HCT116 (cell line): ENCODE data around the gene TXLNB. TPM values are rescaled to one million over a fixed set of nuclear protein-coding genes. Genes with fewer than 3 reads are reported as not detected.

Experiments used
- ATAC-seq: fragments of 200-7000 bp; cut with Tn5 transposase; 2 replicates; pipeline ENCODE4 v1.9.1; 2020; ENCODE audit warnings: mild to moderate bottlenecking, moderate library complexity
- BruUV-seq: library from RNA; stranded (reverse); fragments of 400-500 nt; replicated peaks from 2 replicates; lab custom pipeline; 2021; lab: Mats Ljungman, UMichigan
- CTCF ChIA-PET: fragments of 300-600 bp; sonication (Branson Sonifier 250); formaldehyde crosslinking; loops from one replicate; lab custom pipeline; 2021; ENCODE audit warnings: antibody characterized with exemption; lab: Charles Lee
- POLR2A ChIA-PET: fragments of 300-600, 350-600 bp; sonication (Branson Sonifier 250); formaldehyde crosslinking; loops from one replicate; lab custom pipeline; 2021; ENCODE audit warnings: antibody characterized with exemption; lab: Charles Lee
- RAD21 ChIA-PET, 2 experiments: fragments of 300-600 bp; sonication (Branson Sonifier 250); formaldehyde crosslinking; loops; one replicate each; lab custom pipeline; 2023; ENCODE audit warnings: low total read pairs in 2 of 2; ENCODE audit not compliant: uncharacterized antibody in 2 of 2, unreplicated experiment in 2 of 2, low non-redundant PET in 1 of 2; lab: Charles Lee
- DNase-seq: peaks from one replicate; pipeline ENCODE4 v3.0.0-alpha.2; 2010; ENCODE audit warnings: low read depth, low spot score
- H2AFZ ChIP-seq: fragments of 200-600 bp; shearing (Covaris generic), sonication (generic); 2 replicates; pipeline ENCODE4 v1.6.1; 2017; ENCODE audit warnings: low read depth, mixed run types, mixed read lengths, antibody characterized with exemption, low read length; ENCODE audit not compliant: poor library complexity, severe bottlenecking
- H3K27ac ChIP-seq: 2 replicates; pipeline ENCODE4 v1.5.1; 2012; ENCODE audit warnings: low read depth, low read length
- H3K27me3 ChIP-seq: fragments of 200-600 bp; sonication (generic); 2 replicates; pipeline ENCODE4 v1.6.1; 2016; ENCODE audit warnings: mixed run types, low read length, mixed read lengths; ENCODE audit not compliant: insufficient read depth
- H3K36me3 ChIP-seq, 2 experiments: fragments of 200-500 bp in 1 of 2; fragments of 200-600 bp in 1 of 2; sonication (Bioruptor generic) in 1 of 2; sonication (generic) in 1 of 2; 2 replicates each; pipeline versions ENCODE4 v1.5.1 to v1.6.1; 2014 to 2016; ENCODE audit warnings: low read length in 2 of 2, inconsistent platforms in 1 of 2, mixed read lengths in 1 of 2, mixed run types in 1 of 2; ENCODE audit not compliant: insufficient read depth in 2 of 2, control insufficient read depth in 1 of 2
- H3K4me1 ChIP-seq, 2 experiments: fragments of 200-600 bp in 1 of 2; sonication (generic) in 1 of 2; 2 replicates each; pipeline versions ENCODE4 v1.5.1 to v1.6.1; 2012 to 2017; ENCODE audit warnings: low read length in 2 of 2, inconsistent platforms in 1 of 2, mild to moderate bottlenecking in 1 of 2, mixed read lengths in 1 of 2, mixed run types in 1 of 2, moderate library complexity in 1 of 2; ENCODE audit not compliant: insufficient read depth in 2 of 2, control insufficient read depth in 1 of 2
- H3K4me2 ChIP-seq: fragments of 200-600 bp; sonication (generic); 2 replicates; pipeline ENCODE4 v1.6.1; 2017; ENCODE audit warnings: mixed run types, low read length, mixed read lengths
- H3K4me3 ChIP-seq, 2 experiments: fragments of 200-600 bp in 1 of 2; sonication (generic) in 1 of 2; replicated peaks in 1 of 2; 2 replicates each; pipeline ENCODE4 v1.5.1; 2011 to 2016; ENCODE audit warnings: low read length in 2 of 2, control low read depth in 1 of 2, low read depth in 1 of 2, mild to moderate bottlenecking in 1 of 2, mixed read lengths in 1 of 2, mixed run types in 1 of 2
- H3K79me2 ChIP-seq: fragments of 200-600 bp; sonication (generic); 2 replicates; pipeline ENCODE4 v1.6.1; 2017; ENCODE audit warnings: mild to moderate bottlenecking, mixed run types, low read length, moderate library complexity, mixed read lengths; ENCODE audit not compliant: insufficient read depth
- H3K9ac ChIP-seq: fragments of 200-600 bp; sonication (generic); 2 replicates; pipeline ENCODE4 v1.6.1; 2016; ENCODE audit warnings: low read length, mixed read lengths
- H3K9me2 ChIP-seq: fragments of 200-600 bp; sonication (generic), shearing (Covaris generic); 2 replicates; pipeline ENCODE4 v1.6.1; 2017; ENCODE audit warnings: mixed run types, mild to moderate bottlenecking, moderate library complexity; ENCODE audit not compliant: insufficient read depth
- H3K9me3 ChIP-seq, 2 experiments: fragments of 200-500 bp in 1 of 2; fragments of 200-600 bp in 1 of 2; sonication (Bioruptor generic) in 1 of 2; sonication (generic) in 1 of 2; 2 replicates each; pipeline ENCODE4 v1.6.1; 2014 to 2017; ENCODE audit warnings: low read length in 2 of 2, mixed read lengths in 2 of 2, inconsistent platforms in 1 of 2, low read depth in 1 of 2, mild to moderate bottlenecking in 1 of 2, mixed run types in 1 of 2, moderate library complexity in 1 of 2; ENCODE audit not compliant: control insufficient read depth in 1 of 2, insufficient read depth in 1 of 2
- H4K20me1 ChIP-seq: fragments of 200-600 bp; sonication (generic), shearing (Covaris generic); 2 replicates; pipeline ENCODE4 v1.6.1; 2017; ENCODE audit warnings: mixed run types, mild to moderate bottlenecking, moderate library complexity; ENCODE audit not compliant: insufficient read depth
- CEBPB ChIP-seq: IDR thresholded peaks from 2 replicates; pipeline ENCODE4 v1.6.1; 2012; ENCODE audit warnings: low read depth
- EGR1 ChIP-seq: IDR thresholded peaks from 2 replicates; pipeline ENCODE4 v1.6.1; 2012; ENCODE audit warnings: low read depth
- ELF1 ChIP-seq: IDR thresholded peaks from 2 replicates; pipeline ENCODE4 v1.6.1; 2012; ENCODE audit warnings: low read depth, borderline replicate concordance
- EZH2 ChIP-seq: fragments of 200-600 bp; sonication (generic); IDR thresholded peaks from 2 replicates; pipeline ENCODE4 v1.6.1; 2017; ENCODE audit warnings: antibody characterized with exemption, mixed run types
- EZH2phosphoT487 ChIP-seq: fragments of 200-600 bp; IDR thresholded peaks from 2 replicates; pipeline ENCODE4 v1.6.1; 2018; ENCODE audit warnings: antibody characterized with exemption, borderline replicate concordance
- FOSL1 ChIP-seq: IDR thresholded peaks from 2 replicates; pipeline ENCODE4 v1.6.1; 2012; ENCODE audit warnings: low read depth
- JUND ChIP-seq: IDR thresholded peaks from 2 replicates; pipeline ENCODE4 v1.6.1; 2012
- POLR2A ChIP-seq: IDR thresholded peaks from 2 replicates; pipeline ENCODE4 v1.7.0; 2011; ENCODE audit warnings: borderline replicate concordance; ENCODE audit not compliant: insufficient read depth, insufficient read length; ENCODE audit errors: extremely low read depth
- RAD21 ChIP-seq: IDR thresholded peaks from 2 replicates; pipeline ENCODE4 v1.6.1; 2012; ENCODE audit warnings: low read depth, mild to moderate bottlenecking
- REST ChIP-seq: IDR thresholded peaks from 2 replicates; pipeline ENCODE4 v1.6.1; 2012; ENCODE audit warnings: low read depth
- SIN3A ChIP-seq: IDR thresholded peaks from 2 replicates; pipeline ENCODE4 v1.6.1; 2012; ENCODE audit warnings: low read depth
- YY1 ChIP-seq: IDR thresholded peaks from 2 replicates; pipeline ENCODE4 v1.6.1; 2011; ENCODE audit warnings: low read length, low read depth, moderate library complexity, mild to moderate bottlenecking; ENCODE audit not compliant: insufficient replicate concordance; ENCODE audit errors: extremely low read depth
- ZBTB33 ChIP-seq: IDR thresholded peaks from 2 replicates; pipeline ENCODE4 v1.6.1; 2011; ENCODE audit warnings: mild to moderate bottlenecking, low read length, moderate library complexity; ENCODE audit not compliant: insufficient replicate concordance; ENCODE audit errors: extremely low read depth
- ZFX ChIP-seq: fragments of 450-650 bp; IDR thresholded peaks from 2 replicates; pipeline ENCODE4 v1.6.1; 2017
- ZNF274 ChIP-seq: fragments of 200-500 bp; sonication (Bioruptor generic); IDR thresholded peaks from 2 replicates; pipeline ENCODE4 v1.6.1; 2014; ENCODE audit warnings: mild to moderate bottlenecking, low read depth, low read length, inconsistent platforms
- intact Hi-C: fragments of 100-400 bp; cut with micrococcal nuclease; formaldehyde crosslinking; loops from 2 replicates; pipeline ENCODE4 v1.10.0; 2022
- total RNA-seq: library from RNA; stranded (reverse); gene quantifications from one replicate; pipeline ENCODE4 v1.2.1, GENCODE V29; 2021; ENCODE audit not compliant: unreplicated experiment
- TF ChIP-seq, protein P1 (sequence below), 3 experiments: fragments of 200-600 bp in 1 of 3; sonication (generic) in 1 of 3; IDR thresholded peaks in 2 of 3; conservative IDR thresholded peaks in 1 of 3; 2 replicates each; pipeline ENCODE4 v1.5.1; 2012 to 2017; ENCODE audit warnings: low read depth in 2 of 3, low read length in 2 of 3, antibody characterized with exemption in 1 of 3, borderline replicate concordance in 1 of 3, control low read depth in 1 of 3, mild to moderate bottlenecking in 1 of 3, mixed read lengths in 1 of 3, mixed run types in 1 of 3, moderate library complexity in 1 of 3; ENCODE audit not compliant: insufficient read depth in 1 of 3

The TXLNB gene
- total RNA-seq, 1 experiment from 2014 or later = 0.05 TPM

GRCh38 chr6:139278190-139278589 is 13.6 kb downstream of the TXLNB start:
- TF ChIP-seq EGR1 (no peak), SIN3A (no peak), RAD21 (no peak), EZH2phosphoT487 (no peak), ELF1 (no peak), ZFX (no peak), JUND (no peak), EZH2 (no peak), REST (no peak), CEBPB (no peak), POLR2A (no peak), FOSL1 (no peak), YY1 (no peak), ZNF274 (no peak), ZBTB33 (no peak)
- TF ChIP-seq, protein P1, sequence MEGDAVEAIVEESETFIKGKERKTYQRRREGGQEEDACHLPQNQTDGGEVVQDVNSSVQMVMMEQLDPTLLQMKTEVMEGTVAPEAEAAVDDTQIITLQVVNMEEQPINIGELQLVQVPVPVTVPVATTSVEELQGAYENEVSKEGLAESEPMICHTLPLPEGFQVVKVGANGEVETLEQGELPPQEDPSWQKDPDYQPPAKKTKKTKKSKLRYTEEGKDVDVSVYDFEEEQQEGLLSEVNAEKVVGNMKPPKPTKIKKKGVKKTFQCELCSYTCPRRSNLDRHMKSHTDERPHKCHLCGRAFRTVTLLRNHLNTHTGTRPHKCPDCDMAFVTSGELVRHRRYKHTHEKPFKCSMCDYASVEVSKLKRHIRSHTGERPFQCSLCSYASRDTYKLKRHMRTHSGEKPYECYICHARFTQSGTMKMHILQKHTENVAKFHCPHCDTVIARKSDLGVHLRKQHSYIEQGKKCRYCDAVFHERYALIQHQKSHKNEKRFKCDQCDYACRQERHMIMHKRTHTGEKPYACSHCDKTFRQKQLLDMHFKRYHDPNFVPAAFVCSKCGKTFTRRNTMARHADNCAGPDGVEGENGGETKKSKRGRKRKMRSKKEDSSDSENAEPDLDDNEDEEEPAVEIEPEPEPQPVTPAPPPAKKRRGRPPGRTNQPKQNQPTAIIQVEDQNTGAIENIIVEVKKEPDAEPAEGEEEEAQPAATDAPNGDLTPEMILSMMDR (IDR thresholded peaks at IDR 0.05 in 2 of 3, conservative IDR thresholded peaks at IDR 0.05 in 1 of 3; ENCODE audit: borderline replicate concordance in 1 of 3, insufficient read depth in 1 of 3, low read depth in 2 of 3, low read length in 2 of 3) = no peak
- Histone ChIP-seq H3K27me3 (no peaks in the 10 kb centered on the region), H3K9ac (no peak overlapping the region), H2AFZ (no peak overlapping the region), H3K36me3 (no peaks in the 10 kb centered on the region), H3K79me2 (no peaks in the 10 kb centered on the region), H3K4me1 (no peaks in the 10 kb centered on the region), H3K4me3 (no peak overlapping the region), H3K27ac (no peak overlapping the region), H4K20me1 (no peaks in the 10 kb centered on the region), H3K9me2 (no peaks in the 10 kb centered on the region), H3K9me3 (no peaks in the 10 kb centered on the region), H3K4me2 (no peak overlapping the region)
- intact Hi-C loops = no loop called here
- ChIA-PET POLR2A (no interaction called here), RAD21 (no interaction called here), CTCF (interaction anchor here (0.7 kb wide), 1 partner anchor 27 kb away, joined by 3 read pairs; no protein-coding TSS in a partner anchor)
- ATAC-seq (no peak), DNase-seq (no peak)
- no TSS peak for BruUV-seq
